KMS-11 (cell line): ENCODE results near the gene H3-3A.

Experiments used
- H2AFZ ChIP-seq: fragments of 200-600 bp; sonication (generic); 2 replicates; pipeline ENCODE4 v1.6.1; 2016; ENCODE audit warnings: antibody characterized with exemption, mixed run types, low read depth
- H3K27ac ChIP-seq: fragments of 200-600 bp; sonication (generic); 2 replicates; pipeline ENCODE4 v1.6.1; 2016; ENCODE audit warnings: mild to moderate bottlenecking, mixed run types
- H3K27me3 ChIP-seq: fragments of 200-600 bp; sonication (generic); 2 replicates; pipeline ENCODE4 v1.6.1; 2017; ENCODE audit warnings: mild to moderate bottlenecking, low read depth, mixed run types, moderate library complexity; ENCODE audit not compliant: insufficient read depth
- H3K36me3 ChIP-seq: fragments of 200-600 bp; sonication (generic); 2 replicates; pipeline ENCODE4 v1.6.1; 2017; ENCODE audit warnings: mild to moderate bottlenecking, mixed run types; ENCODE audit not compliant: insufficient read depth
- H3K4me1 ChIP-seq: fragments of 200-600 bp; sonication (generic); 2 replicates; pipeline ENCODE4 v1.6.1; 2016; ENCODE audit warnings: mild to moderate bottlenecking, low read depth, mixed run types; ENCODE audit not compliant: poor library complexity, severe bottlenecking
- H3K4me2 ChIP-seq: fragments of 200-600 bp; sonication (generic); 2 replicates; pipeline ENCODE4 v1.7.0; 2016; ENCODE audit warnings: mild to moderate bottlenecking, mixed run types
- H3K4me3 ChIP-seq: fragments of 200-600 bp; sonication (generic); IDR thresholded peaks from 2 replicates; pipeline ENCODE4 v1.6.1; 2017; ENCODE audit warnings: low read depth, low read length, mixed read lengths; ENCODE audit not compliant: insufficient read depth
- H3K79me2 ChIP-seq: fragments of 200-600 bp; sonication (generic); 2 replicates; pipeline ENCODE4 v1.6.1; 2016; ENCODE audit warnings: low read depth, mixed run types; ENCODE audit not compliant: insufficient read depth
- H3K9ac ChIP-seq: fragments of 200-600 bp; sonication (generic); 2 replicates; pipeline ENCODE4 v1.6.1; 2016; ENCODE audit warnings: mild to moderate bottlenecking, mixed run types
- H4K20me1 ChIP-seq: fragments of 200-600 bp; sonication (generic); 2 replicates; pipeline ENCODE4 v1.6.1; 2016; ENCODE audit warnings: mild to moderate bottlenecking, mixed run types; ENCODE audit not compliant: insufficient read depth
- CTCF ChIP-seq: fragments of 200-600 bp; sonication (generic); conservative IDR thresholded peaks from 2 replicates; pipeline ENCODE4 v1.6.1; 2017; ENCODE audit warnings: low read depth, mild to moderate bottlenecking, antibody characterized with exemption, low read length, moderate library complexity, mixed read lengths

Gene H3-3A

GRCh38 chr1:226029093-226029496 is 33.4 kb upstream of the H3-3A start:
- Histone ChIP-seq H3K9ac (no peak overlapping the region), H3K4me3 (no peak overlapping the region), H3K79me2 (no peaks in the 10 kb centered on the region), H2AFZ (no peak overlapping the region), H3K36me3 (no peaks in the 10 kb centered on the region), H4K20me1 (no peaks in the 10 kb centered on the region), H3K4me1 (no peaks in the 10 kb centered on the region), H3K27ac (no peak overlapping the region), H3K4me2 (no peak overlapping the region), H3K27me3 (no peaks in the 10 kb centered on the region)
- no peak for TF ChIP-seq CTCF

GRCh38 chr1:226029568-226030225 is 32.8 kb upstream of the H3-3A start:
- no peaks in the 10 kb centered on the region for H3K36me3 ChIP-seq
- H4K20me1 ChIP-seq = no peaks in the 10 kb centered on the region
- H2AFZ ChIP-seq = no peak overlapping the region
- TF ChIP-seq CTCF = no peak
- no peaks in the 10 kb centered on the region for H3K79me2 ChIP-seq
- no peak overlapping the region for H3K27ac ChIP-seq
- no peak overlapping the region for H3K4me3 ChIP-seq
- no peaks in the 10 kb centered on the region for H3K27me3 ChIP-seq
- no peaks in the 10 kb centered on the region for H3K4me1 ChIP-seq
- H3K4me2 ChIP-seq = no peak overlapping the region
- no peak overlapping the region for H3K9ac ChIP-seq

GRCh38 chr1:226033582-226033981 is 28.9 kb upstream of the H3-3A start:
- Histone ChIP-seq H3K4me2 (no peak overlapping the region), H3K27ac (no peak overlapping the region), H3K9ac (no peak overlapping the region), H3K4me3 (no peak overlapping the region), H3K79me2 (no peaks in the 10 kb centered on the region), H3K36me3 (no peaks in the 10 kb centered on the region), H2AFZ (no peak overlapping the region), H3K27me3 (no peaks in the 10 kb centered on the region), H4K20me1 (no peaks in the 10 kb centered on the region), H3K4me1 (no peaks in the 10 kb centered on the region)
- no peak for TF ChIP-seq CTCF

GRCh38 chr1:226033991-226034390 is 28.5 kb upstream of the H3-3A start:
- no peaks in the 10 kb centered on the region for H4K20me1 ChIP-seq
- H3K27me3 ChIP-seq = no peaks in the 10 kb centered on the region
- TF ChIP-seq CTCF = no peak
- no peaks in the 10 kb centered on the region for H3K79me2 ChIP-seq
- no peak overlapping the region for H3K9ac ChIP-seq
- H2AFZ ChIP-seq = no peak overlapping the region
- H3K36me3 ChIP-seq = no peaks in the 10 kb centered on the region
- H3K4me1 ChIP-seq = no peaks in the 10 kb centered on the region
- H3K4me2 ChIP-seq = no peak overlapping the region
- no peak overlapping the region for H3K27ac ChIP-seq
- H3K4me3 ChIP-seq = no peak overlapping the region
